ENCODE measurements around the gene TMEM80.

The TMEM80 gene

GRCh38 chr11:656426-656825 lies 39.2 kb upstream of the TMEM80 start:
- no peak for TF ChIP-seq CTCF (IDR thresholded peaks at IDR 0.05; ENCODE audit: low read length, missing control alignments)
- DNase-seq (ENCODE audit: low read depth), result no peak
- H3K4me3 ChIP-seq (replicated peaks; ENCODE audit: low read depth, low read length), result no peak overlapping the region

GRCh38 chr11:656866-657265 lies 38.8 kb upstream of the TMEM80 start:
- TF ChIP-seq CTCF (IDR thresholded peaks at IDR 0.05; ENCODE audit: low read length, missing control alignments), result no peak
- H3K4me3 ChIP-seq (replicated peaks; ENCODE audit: low read depth, low read length), result no peak overlapping the region
- no peak for DNase-seq (ENCODE audit: low read depth)

- TF ChIP-seq CTCF (IDR thresholded peaks at IDR 0.05; ENCODE audit: low read length, missing control alignments), result no peak
Measured at GRCh38 chr11:657691-658126, 37.9 kb upstream of the TMEM80 start.

GRCh38 chr11:659532-660085 lies 36.0 kb upstream of the TMEM80 start:
- TF ChIP-seq CTCF (IDR thresholded peaks at IDR 0.05; ENCODE audit: low read length, missing control alignments), result no peak
- no peak for DNase-seq (ENCODE audit: low read depth)
- H3K4me3 ChIP-seq (replicated peaks; ENCODE audit: low read depth, low read length), result no peak overlapping the region

More at GRCh38 chr11:657691-658126, 37.9 kb upstream of the TMEM80 start:
- no peak overlapping the region for H3K4me3 ChIP-seq (replicated peaks; ENCODE audit: low read depth, low read length)
- DNase-seq (ENCODE audit: low read depth), result no peak

GRCh38 chr11:660281-660680 lies 35.3 kb upstream of the TMEM80 start:
- H3K4me3 ChIP-seq (replicated peaks; ENCODE audit: low read depth, low read length), result no peak overlapping the region
- no peak for TF ChIP-seq CTCF (IDR thresholded peaks at IDR 0.05; ENCODE audit: low read length, missing control alignments)
- no peak for DNase-seq (ENCODE audit: low read depth)

GRCh38 chr11:660681-661444 lies 34.8 kb upstream of the TMEM80 start:
- DNase-seq (ENCODE audit: low read depth), result no peak
- no peak for TF ChIP-seq CTCF (IDR thresholded peaks at IDR 0.05; ENCODE audit: low read length, missing control alignments)
- H3K4me3 ChIP-seq (replicated peaks; ENCODE audit: low read depth, low read length), result no peak overlapping the region
